GM18951 (cell line): ENCODE results near the gene TM2D3.
"Not testable (repeated sequence)": the region's sequence is repeated elsewhere in the genome, so short reads cannot be mapped to it uniquely, and the experiment has no call there.

Experiments used
- POLR2A ChIP-seq: IDR thresholded peaks from 4 replicates; pipeline ENCODE4 v1.6.1; 2011; ENCODE audit warnings: mild to moderate bottlenecking; ENCODE audit not compliant: insufficient read length, insufficient read depth; ENCODE audit errors: extremely low read depth
- in situ Hi-C: fragments of 300-500 bp; cut with MboI; formaldehyde crosslinking; loops from one replicate; pipeline ENCODE4 v1.12.0; 2022; ENCODE audit warnings: low sequenced_read_pairs, mixed read lengths, inconsistent platforms; ENCODE audit not compliant: unreplicated experiment

The TM2D3 gene

DNA sequence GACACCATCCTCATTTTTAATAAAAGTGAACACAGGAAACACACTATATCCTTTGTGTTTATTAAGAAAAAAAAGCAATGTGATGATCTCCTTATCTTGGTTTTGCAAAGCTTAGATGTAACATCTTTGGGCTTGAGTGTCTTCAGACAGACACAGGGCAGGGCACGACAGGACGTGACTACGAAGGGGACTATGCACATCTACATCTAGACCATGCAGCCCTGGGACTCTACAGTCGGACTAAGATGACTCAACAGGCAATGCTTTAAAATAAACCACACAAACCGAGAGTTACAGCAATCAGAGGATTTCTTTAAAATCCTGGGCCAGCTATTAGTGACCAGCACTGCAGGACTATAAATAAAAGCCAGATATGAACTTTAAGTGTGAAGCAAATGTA lies 22.8 kb upstream of the TM2D3 start:
- no peak for TF ChIP-seq POLR2A
- in situ Hi-C loops, result no loop called here

DNA sequence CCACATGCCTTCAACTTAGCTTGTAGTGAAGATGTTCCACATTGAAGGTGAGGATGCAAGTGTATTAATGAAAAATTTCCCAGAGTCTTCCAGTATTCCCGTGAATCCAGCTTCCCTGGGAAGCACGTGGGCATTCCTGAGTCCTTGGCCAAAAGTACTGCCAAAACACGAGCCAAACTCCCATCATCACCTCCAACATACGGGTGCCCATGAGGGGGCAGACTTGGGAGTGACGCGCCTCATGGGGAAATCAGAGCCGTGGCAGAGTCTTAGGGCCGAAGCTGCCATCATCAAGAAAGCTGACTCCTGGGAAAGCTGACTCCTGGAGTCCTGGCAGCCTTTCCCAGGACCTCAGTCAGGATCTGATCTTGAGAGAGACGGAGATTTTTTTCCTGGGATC lies 20.1 kb upstream of the TM2D3 start:
- in situ Hi-C loops, result no loop called here
- no peak for TF ChIP-seq POLR2A

DNA sequence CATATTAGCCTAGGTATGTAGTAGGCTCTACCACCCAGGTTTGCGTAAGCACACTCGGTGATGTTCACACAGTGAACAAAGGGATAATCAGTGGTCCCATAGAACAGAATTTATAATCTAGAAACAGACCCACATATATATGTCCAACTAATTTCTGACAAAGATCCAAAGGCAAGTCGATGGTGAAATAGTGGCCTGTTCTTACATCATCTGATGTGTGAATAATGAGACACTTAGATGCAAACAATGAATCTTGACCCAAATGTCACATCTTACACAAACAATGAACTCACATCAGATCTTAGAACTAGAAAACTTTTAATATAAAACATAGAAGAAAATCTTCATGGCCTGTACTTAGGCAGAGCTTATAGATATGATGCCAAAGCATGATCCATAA lies 17.6 kb upstream of the TM2D3 start:
- in situ Hi-C loops, result no loop called here
- TF ChIP-seq POLR2A, result no peak

DNA sequence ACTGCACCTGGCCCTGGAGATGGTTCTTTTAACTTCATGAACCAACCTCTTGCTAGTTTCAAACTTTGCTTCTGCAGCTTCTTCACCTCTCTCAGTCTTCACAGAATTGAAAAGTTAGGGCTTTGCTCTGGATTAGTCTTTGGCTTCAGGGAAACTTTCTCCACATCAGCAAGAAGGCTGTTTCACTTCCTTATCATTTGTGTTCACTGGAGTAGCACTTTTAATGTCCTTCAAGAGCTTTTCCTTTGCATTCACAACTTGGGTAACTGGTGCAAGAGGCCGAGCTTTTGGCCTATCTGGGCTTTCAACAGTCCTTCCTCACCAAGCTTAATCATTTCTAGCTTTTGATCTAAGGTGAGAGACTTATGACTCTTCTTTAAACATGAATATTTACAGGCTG lies 15.7 kb upstream of the TM2D3 start:
- no peak for TF ChIP-seq POLR2A
- in situ Hi-C loops, result no loop called here

DNA sequence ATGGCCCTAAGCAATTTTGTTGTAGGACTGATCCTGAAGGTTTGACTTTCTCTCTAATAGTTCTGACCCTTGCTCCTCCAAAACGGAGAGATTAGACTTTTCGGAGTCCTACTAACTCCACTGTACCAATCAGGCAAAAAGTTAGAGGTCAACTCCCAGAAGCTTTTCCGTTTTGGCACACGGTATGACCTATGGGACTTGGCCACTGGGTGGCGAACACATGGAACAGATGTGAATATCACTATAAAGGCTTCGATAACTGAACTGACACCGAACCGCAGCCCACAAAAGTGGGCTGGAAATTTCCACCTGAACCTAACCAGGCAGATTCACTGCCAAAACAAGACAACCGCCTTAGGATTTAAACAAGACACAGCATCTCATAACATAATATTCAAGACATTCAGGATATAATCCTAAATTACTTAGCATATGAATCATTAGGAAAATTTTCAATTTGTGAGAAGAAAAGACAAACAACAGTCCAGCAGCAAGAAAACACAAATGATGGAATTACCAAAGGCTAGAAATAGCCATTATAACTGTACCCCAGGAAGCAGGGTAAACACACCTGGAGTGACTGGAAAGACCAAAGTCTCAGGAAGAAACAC lies 12.2 kb upstream of the TM2D3 start:
- TF ChIP-seq POLR2A, result no peak
- in situ Hi-C loops, result no loop called here

DNA sequence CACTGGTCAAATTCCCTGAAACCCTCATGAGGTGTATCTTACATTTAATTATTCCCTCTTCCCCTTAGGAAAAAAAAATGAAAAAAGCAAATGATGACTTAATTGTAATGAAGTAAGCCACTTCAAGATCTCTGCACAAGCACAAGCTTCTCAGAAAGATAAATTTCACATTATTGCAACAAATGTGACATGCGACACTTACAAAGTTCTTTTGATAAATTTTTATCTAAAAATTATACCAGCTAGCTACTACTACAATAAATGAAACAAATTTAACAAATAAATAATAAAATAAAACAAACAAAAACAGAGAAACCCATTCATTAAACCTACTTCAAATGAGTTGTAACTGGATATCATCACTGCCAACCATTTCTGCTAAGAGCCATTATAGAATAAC lies 10.0 kb upstream of the TM2D3 start:
- no peak for TF ChIP-seq POLR2A
- in situ Hi-C loops, result no loop called here

DNA sequence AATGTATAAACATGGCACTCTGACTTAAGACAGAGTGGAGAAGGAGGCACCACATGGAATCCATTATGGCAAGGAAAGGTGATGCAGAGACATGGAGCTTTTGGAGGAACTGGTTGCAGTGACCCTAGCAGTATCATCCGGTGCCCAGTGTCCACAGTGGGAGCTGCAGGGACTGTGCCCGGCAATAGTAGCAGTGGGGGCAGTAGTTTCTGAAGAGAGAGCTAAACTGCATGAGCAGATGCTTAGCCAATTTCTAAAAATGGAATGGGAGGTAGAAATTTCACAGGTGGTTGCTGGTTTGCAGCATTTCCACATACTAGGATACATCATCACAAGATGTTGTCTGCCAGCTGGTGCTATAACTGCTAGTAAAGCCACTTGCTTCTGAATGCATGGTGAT lies 7.8 kb upstream of the TM2D3 start:
- in situ Hi-C loops, result no loop called here

DNA sequence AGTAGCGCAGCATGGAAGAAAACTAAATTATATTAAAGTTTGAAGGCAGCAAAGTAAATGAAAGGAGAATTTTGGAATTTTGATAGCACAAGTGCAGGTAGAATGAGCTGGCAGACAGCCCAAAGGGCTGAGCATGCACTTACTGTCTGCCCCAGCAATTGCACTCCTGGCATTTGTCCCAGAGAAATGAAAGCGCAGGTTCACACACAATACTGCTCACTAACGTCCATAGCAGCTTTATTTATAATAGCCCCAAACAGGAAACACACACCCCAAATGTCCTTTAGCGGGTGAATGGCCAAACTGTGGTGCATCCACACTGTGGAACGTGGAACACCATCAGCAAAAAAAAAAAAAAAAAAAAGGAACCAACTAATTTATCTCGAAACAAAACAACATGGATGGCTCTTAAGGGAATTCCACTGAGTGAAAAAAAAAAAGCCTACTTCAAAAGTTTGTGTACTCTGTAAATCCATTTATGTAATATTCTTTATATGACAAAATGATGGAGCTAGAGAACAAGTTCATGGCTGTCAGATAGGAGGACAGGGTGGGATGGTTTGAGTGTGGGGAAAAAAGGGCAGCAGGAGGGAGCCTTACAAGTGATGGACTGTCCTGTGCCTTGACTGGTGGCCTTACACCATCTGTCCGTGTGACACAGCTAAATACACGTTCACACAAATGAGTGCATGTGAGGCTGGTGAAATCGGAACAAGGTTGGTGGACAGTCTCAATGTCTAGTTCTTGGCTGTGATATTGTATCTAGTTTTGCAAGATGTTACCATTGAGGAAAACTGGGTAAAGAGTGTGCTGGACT lies 6.0 kb upstream of the TM2D3 start:
- no peak for TF ChIP-seq POLR2A
- in situ Hi-C loops, result no loop called here

More for the DNA sequence above, 7.8 kb upstream of the TM2D3 start:
- no peak for TF ChIP-seq POLR2A

DNA sequence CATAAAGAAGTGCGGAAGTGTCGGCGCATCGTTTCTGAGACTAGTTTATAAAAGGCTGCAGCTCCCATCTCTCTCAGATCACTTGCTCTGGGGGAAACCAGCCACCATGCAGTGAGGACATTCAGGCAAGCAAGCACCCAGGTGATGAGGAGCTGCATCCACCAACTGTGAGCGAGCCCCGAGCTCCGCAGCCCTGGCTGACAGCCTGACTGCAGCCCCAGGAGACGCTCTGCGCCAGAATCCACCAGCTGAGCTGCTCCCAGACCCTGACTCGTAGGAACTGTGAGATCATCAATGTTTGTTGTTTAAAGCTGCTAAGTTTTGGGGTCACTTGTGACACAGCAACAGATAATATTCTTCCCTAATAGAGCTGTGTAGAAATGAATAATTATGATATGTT lies 5.0 kb upstream of the TM2D3 start:
- in situ Hi-C loops, result no loop called here
- no peak for TF ChIP-seq POLR2A

DNA sequence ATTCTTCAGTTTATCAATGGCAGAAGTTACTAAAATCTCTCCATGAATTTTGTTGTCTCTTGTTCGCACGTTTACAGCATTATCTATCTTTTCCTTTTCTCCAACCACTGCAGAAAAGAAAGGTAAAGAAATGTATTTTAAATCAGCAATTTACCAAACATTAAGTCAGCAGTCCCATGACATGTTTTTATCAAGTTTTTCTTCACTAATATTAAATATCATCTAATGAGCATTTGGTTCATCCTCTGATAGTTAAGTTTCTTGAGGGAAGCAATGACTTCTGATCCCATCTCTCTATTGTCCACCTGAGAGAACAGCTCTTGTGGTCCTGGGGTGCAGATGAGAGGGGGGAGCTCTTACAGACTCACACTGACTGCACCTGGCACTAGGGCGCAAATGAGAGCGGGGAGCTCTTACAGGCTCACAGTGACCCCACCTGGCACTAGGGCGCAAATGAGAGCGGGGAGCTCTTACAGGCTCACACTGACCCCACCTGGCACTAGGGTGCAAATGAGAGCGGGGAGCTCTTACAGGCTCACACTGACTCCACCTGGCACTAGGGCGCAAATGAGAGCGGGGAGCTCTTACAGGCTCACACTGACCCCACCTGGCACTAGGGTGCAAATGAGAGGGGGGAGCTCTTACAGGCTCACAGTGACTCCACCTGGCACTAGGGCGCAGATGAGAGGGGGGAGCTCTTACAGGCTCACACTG lies 2.6 kb upstream of the TM2D3 start:
- in situ Hi-C loops, result not testable (repeated sequence)

DNA sequence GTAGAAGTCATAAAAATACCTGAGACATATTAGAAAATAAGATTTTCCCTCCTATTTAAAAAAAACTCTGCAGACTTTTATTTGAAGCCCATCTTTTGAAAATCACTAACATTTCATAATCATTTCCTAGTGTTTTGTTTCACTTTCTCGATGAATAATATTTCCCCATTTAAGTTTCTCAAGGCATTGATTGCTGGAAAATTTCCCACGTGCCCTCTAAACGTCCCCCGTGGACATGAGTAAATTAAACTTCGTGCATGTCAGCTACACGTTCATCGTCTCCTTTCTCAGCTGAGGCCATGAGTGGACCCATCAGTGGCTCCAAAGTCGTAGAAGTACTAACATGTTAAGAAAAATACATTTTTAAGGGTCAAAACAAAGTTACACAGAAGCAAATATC lies 2.0 kb upstream of the TM2D3 start:
- no peak for TF ChIP-seq POLR2A

DNA sequence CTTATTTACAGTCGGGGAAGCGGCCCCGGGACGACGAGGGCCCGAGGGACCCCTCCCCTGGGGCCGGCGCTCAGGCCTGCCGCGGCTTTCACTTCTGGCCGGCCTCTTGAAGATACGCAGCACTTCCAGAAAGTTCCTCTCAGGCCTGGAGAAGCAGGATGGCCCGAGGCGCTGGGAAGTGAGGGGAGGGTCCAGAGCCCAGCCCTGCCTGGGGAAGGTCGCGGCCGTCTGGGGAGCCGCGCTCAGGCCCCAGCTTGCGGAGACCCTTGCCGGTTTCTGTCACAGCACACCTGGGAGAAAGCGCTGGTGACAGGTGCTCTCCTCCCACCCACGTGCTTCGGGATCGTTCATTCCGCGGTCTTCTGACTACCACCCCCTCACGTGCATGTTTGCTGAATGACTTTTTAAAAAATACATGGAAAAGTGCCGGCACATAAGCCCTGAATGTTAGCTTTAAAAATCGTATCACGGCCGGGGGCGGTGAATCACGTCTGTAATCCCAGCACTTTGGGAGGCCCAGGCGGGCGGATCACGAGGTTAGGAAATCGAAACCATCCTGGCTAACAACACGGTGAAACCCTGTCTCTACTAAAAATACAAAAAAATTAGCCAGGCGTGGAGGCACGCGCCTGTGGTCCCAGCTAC lies 727 bp upstream of the TM2D3 start:
- in situ Hi-C loops, result no loop called here
- no peak for TF ChIP-seq POLR2A

More for the DNA sequence above, 2.0 kb upstream of the TM2D3 start:
- in situ Hi-C loops, result no loop called here

DNA sequence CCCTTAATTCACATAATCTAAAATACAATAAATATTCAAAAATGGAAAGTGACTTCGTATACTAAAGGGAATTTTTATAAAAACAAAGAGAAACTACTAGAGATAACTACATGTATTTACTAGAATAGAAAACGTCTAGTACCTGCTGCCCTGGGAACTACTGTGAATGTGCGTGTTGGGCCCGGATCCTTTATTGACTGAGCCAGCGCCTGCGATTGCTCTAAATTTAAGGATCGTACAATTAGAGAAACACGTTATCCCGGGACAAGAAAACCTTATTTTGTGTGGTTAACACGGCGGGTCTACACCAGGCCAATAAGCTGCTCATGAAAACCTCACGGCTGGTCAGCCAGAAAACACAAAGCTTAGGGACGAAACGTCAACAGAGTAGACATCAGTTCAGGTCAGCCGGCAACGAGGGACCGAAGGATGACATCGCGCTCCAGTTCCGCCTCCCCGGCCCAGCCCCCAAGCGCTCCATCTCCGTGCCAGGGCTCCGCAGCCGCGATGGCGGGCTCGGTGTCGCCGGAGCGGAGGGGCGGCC lies 555 bp downstream of the TM2D3 start:
- no peak for TF ChIP-seq POLR2A
- in situ Hi-C loops, result no loop called here
